ENCODE measurements around the gene UNC5B. TPM values are rescaled to one million over a fixed set of nuclear protein-coding genes. Genes with fewer than 3 reads are reported as not detected.

UNC5B gene
- not detected in 2 replicates for total RNA-seq

GRCh38 chr10:71212318-71213126, at the start of gene UNC5B:
UNC5B (plus strand) TSS chr10:71212570; CDS start chr10:71212986, 416 bp downstream.
- CTCF ChIA-PET = no interaction called here
- peak; percentile 78 for ATAC-seq (ENCODE audit: low read depth)
- POLR2A ChIA-PET = no interaction called here
- intact Hi-C loops (cut with micrococcal nuclease) = no loop called here
- no peaks in the 10 kb centered on the region for H3K9me3 Mint-ChIP-seq
- peak; percentile 51 for DNase-seq
- peaks cover 16% of the 10 kb centered on the region for H3K4me1 Mint-ChIP-seq
- peaks cover 67% of the 10 kb centered on the region for H3K27me3 Mint-ChIP-seq
- TF ChIP-seq CTCF (IDR thresholded peaks at IDR 0.05) = no peak
- H3K36me3 Mint-ChIP-seq (ENCODE audit: low read depth) = no peaks in the 10 kb centered on the region
- H3K4me3 Mint-ChIP-seq = peak within 1 kb of the TSS; percentile 62
- no peak within 1 kb of the TSS for H3K27ac Mint-ChIP-seq

GRCh38 chr10:71173466-71173865, 38.9 kb upstream of the UNC5B start:
- Mint-ChIP-seq H3K36me3 (ENCODE audit: low read depth) (no peaks in the 10 kb centered on the region), H3K4me1 (no peaks in the 10 kb centered on the region), H3K27ac (no peak overlapping the region), H3K9me3 (no peaks in the 10 kb centered on the region), H3K4me3 (no peak overlapping the region), H3K27me3 (peaks cover 3% of the 10 kb centered on the region)
- ChIA-PET POLR2A (no interaction called here), CTCF (no interaction called here)
- TF ChIP-seq CTCF (IDR thresholded peaks at IDR 0.05) = no peak
- intact Hi-C loops (cut with micrococcal nuclease) = no loop called here
- DNase-seq = no peak
- no peak for ATAC-seq (ENCODE audit: low read depth)

- H3K4me3 Mint-ChIP-seq = no peak overlapping the region
- no peak for DNase-seq
- H3K4me1 Mint-ChIP-seq = no peaks in the 10 kb centered on the region
- intact Hi-C loops (cut with micrococcal nuclease) = no loop called here
- no peaks in the 10 kb centered on the region for H3K9me3 Mint-ChIP-seq
- TF ChIP-seq CTCF (IDR thresholded peaks at IDR 0.05) = no peak
- ChIA-PET CTCF (no interaction called here), POLR2A (no interaction called here)
- no peak overlapping the region for H3K27ac Mint-ChIP-seq
- no peak for ATAC-seq (ENCODE audit: low read depth)
- H3K36me3 Mint-ChIP-seq (ENCODE audit: low read depth) = no peaks in the 10 kb centered on the region
- H3K27me3 Mint-ChIP-seq = no peaks in the 10 kb centered on the region
Observed at GRCh38 chr10:71176661-71177060, 35.7 kb upstream of the UNC5B start.

GRCh38 chr10:71177651-71178199, 34.6 kb upstream of the UNC5B start:
- Mint-ChIP-seq H3K36me3 (ENCODE audit: low read depth) (no peaks in the 10 kb centered on the region), H3K27me3 (peaks cover 5% of the 10 kb centered on the region), H3K27ac (no peak overlapping the region), H3K4me3 (no peak overlapping the region), H3K4me1 (no peaks in the 10 kb centered on the region), H3K9me3 (no peaks in the 10 kb centered on the region)
- TF ChIP-seq CTCF (IDR thresholded peaks at IDR 0.05) = no peak
- DNase-seq (no peak), ATAC-seq (ENCODE audit: low read depth) (no peak)
- POLR2A ChIA-PET = no interaction called here
- intact Hi-C loops (cut with micrococcal nuclease) = no loop called here
- CTCF ChIA-PET = no interaction called here

GRCh38 chr10:71178880-71179279, 33.5 kb upstream of the UNC5B start:
- no peak for ATAC-seq (ENCODE audit: low read depth)
- intact Hi-C loops (cut with micrococcal nuclease) = no loop called here
- DNase-seq = no peak
- CTCF ChIA-PET = no interaction called here
- H3K9me3 Mint-ChIP-seq = no peaks in the 10 kb centered on the region
- H3K27ac Mint-ChIP-seq = no peak overlapping the region
- H3K36me3 Mint-ChIP-seq (ENCODE audit: low read depth) = no peaks in the 10 kb centered on the region
- no peaks in the 10 kb centered on the region for H3K4me1 Mint-ChIP-seq
- no peak for TF ChIP-seq CTCF (IDR thresholded peaks at IDR 0.05)
- POLR2A ChIA-PET = no interaction called here
- H3K4me3 Mint-ChIP-seq = no peak overlapping the region
- H3K27me3 Mint-ChIP-seq = peaks cover 5% of the 10 kb centered on the region

Measured in activated B cell treated with CpG ODN at 0.5 μM for 24 hours (primary cell).